Dermis microvascular lymphatic vessel endothelial cell (primary cell): ENCODE data around the gene HIRA. TPM values are rescaled to one million over a fixed set of nuclear protein-coding genes. Genes with fewer than 3 reads are reported as not detected.

Experiments
- DNase-seq, 2 donors: peaks; one replicate each; pipeline versions ENCODE4 v3.0.0 to v3.0.0-alpha.2; 2010; ENCODE audit warnings: low read depth in 2 of 2
- total RNA-seq: library from RNA; depleted of rRNA; stranded (reverse); fragments of >200 nt; gene quantifications from 2 replicates; pipeline ENCODE4 v1.2.1, GENCODE V29; 2014

HIRA gene
- total RNA-seq, 1 donor from 2014 or later, result 14.8 TPM

DNA sequence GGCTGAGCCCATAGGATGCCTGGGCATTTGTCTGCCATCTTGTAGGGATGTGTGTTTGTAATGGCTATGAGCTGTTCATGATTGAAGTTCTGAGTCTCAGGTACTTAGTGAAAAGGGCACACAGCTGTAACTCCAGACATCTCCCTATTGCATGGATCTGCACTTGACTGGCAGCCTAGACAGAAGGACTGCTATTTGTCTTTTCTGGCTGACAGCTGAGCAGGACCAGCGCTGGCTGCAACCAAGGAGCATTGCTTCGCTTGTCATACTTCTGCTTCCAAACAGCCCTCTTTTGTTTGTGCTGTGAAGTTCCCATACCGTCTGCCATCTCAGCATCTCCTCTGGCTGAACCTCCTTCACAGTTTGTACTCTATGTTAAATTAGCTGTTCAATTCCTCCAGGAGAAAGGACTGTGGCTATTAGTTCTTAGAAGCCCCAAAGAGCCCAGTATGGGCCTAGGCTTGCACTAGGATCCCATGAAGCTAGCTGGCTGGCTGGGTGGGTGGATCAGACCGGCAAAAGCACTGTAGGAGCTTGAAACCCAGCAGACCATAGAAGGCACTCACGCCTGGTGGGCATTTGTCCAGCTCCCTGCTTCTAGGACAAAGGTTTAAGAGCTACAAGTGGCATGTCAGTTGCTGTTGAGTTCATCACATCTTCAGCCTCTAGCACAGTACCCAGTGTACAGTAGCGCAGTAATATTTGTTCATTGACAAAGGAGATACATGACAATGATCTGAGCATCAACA, 20.4 kb downstream of the HIRA start:
- no peak for DNase-seq

DNA sequence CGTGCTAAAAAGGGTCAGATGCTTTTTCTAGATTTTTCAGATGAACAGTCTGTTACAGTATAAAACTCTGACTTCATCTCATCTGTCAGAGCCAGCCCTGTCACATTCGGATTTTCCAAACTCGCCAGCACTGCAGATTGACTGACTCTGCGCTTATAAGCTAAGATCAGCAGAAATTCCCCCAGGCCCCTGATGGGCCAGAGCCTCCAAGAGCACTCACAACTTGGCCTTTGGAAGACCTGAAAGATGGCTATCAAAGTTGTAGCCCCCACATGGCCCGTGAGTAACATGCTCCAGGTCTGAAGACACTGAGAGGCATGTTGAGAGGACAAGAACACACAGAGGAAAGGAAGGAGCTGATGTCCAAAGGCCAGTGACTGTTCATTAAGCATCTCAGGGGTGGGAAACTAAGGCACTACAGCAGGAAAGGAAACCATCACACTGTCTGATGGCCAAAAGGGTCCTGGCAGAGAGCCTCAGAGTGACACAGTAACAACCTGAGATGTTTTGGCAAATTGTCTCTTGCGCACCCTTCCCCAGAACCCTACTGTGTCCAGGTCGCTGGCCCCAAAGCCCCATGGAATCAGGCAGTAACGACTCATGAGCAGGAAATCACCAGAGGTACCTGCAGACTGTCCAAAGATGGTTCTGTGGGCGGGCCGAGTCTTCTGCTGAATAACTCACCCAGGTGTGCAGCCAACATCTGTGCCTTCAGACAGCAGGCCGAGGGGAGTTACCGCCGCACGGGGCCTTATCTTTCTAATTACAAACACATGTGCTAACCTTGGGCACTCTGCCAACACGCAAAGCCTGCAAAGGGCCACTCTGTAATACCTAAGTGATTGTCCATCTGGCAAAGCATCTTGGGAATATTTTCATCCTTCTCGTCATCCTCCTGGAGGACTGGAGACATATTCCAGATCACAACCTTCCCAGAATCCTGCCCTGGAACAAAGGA, 23.6 kb downstream of the HIRA start:
- no peak for DNase-seq

DNA sequence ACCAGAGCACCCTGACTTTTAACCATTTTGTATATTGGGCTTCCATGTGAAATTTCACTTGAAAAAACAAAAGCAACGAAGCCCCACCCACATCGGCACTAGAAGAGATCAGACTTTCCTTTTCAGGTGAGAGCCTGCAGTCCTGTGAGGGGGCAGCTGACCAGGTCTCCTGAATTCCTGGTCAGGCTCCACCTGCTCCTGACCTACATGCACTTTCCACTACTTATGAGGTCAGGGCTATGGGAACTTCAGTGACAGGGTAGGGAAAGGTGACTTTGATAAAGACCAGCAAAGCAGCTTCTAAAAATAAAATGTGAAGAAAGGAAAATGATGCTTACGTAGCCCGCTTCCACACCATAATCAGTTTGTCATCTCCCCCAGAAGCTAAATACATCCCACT, 24.7 kb downstream of the HIRA start:
- DNase-seq, result no peak

DNA sequence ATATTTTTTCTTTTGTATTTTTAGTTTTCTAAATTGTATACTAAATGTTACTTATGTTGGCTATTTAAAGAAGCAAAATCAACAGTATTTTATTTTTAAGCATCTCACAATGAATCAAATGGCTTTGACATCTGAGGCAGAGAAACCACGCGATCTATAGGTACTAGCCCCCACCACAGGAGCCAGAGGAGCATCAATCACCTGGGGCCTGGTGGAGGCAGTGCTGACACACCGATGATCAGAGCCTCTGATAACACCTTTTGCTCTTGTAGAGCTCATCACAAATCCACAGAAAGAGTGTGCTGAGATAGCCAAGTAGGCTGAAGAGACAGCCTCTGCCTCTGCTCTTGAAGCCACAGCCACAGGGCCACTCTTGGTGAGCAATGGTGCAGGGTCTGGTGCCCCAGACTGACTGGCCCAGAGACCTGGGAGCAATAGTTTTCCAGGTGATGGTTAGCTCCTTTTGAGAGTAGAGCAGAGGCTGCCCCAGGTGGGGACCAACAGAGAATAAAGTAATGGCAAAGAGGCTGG, 25.2 kb downstream of the HIRA start:
- DNase-seq, result no peak

- no peak for DNase-seq
Measured at GRCh38 chr22:19405652-19406051, 25.9 kb downstream of the HIRA start.

- DNase-seq, result no peak
Measured at GRCh38 chr22:19405133-19405532, 26.4 kb downstream of the HIRA start.

DNA sequence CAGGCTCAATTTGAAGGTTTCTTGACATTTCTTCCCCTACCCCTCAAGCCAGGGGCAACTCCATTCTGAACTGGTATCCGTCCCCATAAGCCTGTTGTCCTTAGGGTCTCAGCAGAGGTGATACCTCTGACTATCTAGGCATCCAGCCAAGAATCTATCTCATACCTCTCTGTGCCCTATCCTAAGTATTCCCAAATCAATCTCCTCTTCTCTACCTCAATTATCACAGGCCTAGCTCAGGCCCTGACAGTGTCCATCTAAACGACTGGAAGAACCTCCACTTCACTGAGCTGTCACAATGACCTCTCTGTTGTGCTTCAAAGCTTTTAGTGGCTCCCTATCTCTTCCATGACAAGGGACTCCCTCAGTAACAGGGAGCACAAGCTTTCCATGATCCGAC, 26.9 kb downstream of the HIRA start:
- DNase-seq, result no peak

DNA sequence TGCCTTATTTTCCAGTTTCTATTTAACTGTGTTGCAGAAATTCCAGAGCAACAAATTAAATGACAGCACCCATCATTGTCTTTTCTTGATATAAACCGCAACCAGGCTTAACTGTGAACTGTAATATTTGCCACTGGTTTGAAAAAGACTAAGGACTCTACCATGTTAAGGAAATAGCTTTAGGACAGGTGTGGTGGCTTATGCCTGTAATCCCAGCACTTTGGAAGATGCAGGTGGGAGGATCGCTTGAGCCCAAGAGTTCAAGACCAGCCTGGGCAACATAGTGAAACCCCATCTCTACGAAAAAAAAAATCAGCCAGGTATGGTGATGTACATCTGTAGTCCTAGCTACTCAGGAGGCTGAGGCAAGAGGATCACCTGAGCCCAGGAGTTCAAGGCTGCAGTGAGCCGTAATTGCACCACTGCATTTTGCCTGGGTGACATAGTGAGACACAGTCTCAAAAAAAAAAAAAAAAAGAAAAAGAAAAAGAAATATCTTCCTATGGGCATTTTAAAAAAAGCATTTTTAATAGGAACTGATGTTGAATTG, 28.8 kb downstream of the HIRA start:
- no peak for DNase-seq

GRCh38 chr22:19401483-19401882, 30.1 kb downstream of the HIRA start:
- peak; percentile 47 to 54 for DNase-seq

DNA sequence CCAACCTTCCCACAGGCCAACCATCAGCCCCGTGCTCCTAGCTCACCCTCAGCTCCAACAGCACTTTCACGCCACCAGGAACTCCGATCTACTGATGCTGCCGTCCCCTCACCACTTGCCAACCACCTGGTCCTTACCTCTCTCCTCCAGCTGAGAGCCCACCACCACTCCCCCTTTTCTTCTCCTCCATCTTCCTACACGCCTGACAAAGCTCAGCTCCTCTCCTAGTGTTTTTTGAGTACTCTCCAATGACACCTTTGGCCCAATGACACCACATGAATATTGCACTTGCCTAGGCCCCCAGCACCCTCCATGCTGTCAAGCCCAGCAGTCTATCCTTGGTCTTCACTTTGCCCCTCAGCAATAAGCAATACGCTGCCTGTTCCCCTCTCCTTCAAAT, 30.7 kb downstream of the HIRA start:
- no peak for DNase-seq

GRCh38 chr22:19398652-19399051, 32.9 kb downstream of the HIRA start:
- DNase-seq, result no peak

GRCh38 chr22:19398206-19398605, 33.3 kb downstream of the HIRA start:
- no peak for DNase-seq

- no peak for DNase-seq
Measured at GRCh38 chr22:19397734-19398104, 33.8 kb downstream of the HIRA start.

- DNase-seq, result no peak
Measured at GRCh38 chr22:19396934-19397733, 34.4 kb downstream of the HIRA start.

- peak in 1 of 2 donors; percentile 12 for DNase-seq
Measured at GRCh38 chr22:19396561-19396933, 35.0 kb downstream of the HIRA start.

DNA sequence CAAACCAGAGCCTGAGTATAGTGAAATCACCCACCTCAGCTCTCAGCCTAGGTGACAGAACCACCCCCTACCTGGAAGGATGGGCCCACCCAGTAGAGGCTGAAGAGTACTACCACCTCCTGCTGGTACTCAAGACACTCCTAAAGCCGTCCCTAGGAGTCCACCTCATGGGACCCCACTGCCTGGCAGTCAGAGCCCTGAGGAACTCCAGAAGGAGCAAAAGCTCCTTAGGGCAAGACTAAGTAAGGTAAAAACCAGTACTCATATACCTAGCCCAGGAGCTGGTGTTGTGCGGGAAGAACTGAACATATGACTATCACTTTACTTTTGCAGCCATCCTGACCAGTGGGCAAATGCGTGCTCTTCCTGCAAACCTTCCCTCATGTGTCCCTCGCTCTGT, 36.3 kb downstream of the HIRA start:
- DNase-seq, result no peak

GRCh38 chr22:19394274-19395050, 37.1 kb downstream of the HIRA start:
- no peak for DNase-seq

- no peak for DNase-seq
Measured at GRCh38 chr22:19393704-19394103, 37.8 kb downstream of the HIRA start.

- DNase-seq, result no peak
Measured at GRCh38 chr22:19387575-19387974, 44.0 kb downstream of the HIRA start.

GRCh38 chr22:19387038-19387437, 44.5 kb downstream of the HIRA start:
- DNase-seq, result no peak

DNA sequence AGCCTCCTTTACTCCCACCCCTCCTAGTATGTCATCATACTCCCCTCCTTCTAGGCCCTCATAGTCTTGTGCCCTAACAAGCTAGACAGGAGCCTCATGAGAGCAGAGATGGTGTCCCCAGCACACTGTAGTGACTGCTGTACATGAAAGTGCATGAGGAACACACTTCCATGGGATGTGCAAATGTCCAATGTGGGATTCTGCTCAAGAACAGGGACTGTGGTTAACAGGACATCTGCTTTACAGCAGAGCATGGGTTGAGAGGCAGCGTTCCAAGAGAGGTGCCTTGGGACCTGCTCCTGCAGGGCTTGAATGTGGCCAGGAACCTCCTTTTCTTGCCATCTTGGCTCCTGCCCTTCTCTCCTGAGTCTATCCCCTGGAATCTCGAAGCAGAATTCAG, 45.3 kb downstream of the HIRA start:
- no peak for DNase-seq
